DND-41 (cell line): ENCODE data around the gene MMP14.

Experiments used
- CTCF ChIP-seq: IDR thresholded peaks from 2 replicates; pipeline ENCODE4 v1.5.1; 2012; ENCODE audit warnings: borderline replicate concordance, low read length, moderate library complexity, mild to moderate bottlenecking; ENCODE audit not compliant: poor library complexity, severe bottlenecking; ENCODE audit errors: extremely low read depth
- EZH2 ChIP-seq: IDR thresholded peaks from 3 replicates; pipeline ENCODE4 v1.6.1; 2012; ENCODE audit warnings: borderline replicate concordance, low read depth, mild to moderate bottlenecking, moderate library complexity, low read length, inconsistent platforms; ENCODE audit not compliant: severe bottlenecking

GRCh38 chr14:22884738-22885523, 48.5 kb downstream of the MMP14 start:
- TF ChIP-seq CTCF (no peak), EZH2 (no peak)
